ENCODE data around the gene CD86.

The CD86 gene

GRCh38 chr3:122092460-122093165, 37.5 kb downstream of the CD86 start:
- DNase-seq (ENCODE audit: low spot score): peak; percentile 9

- no peak for DNase-seq (ENCODE audit: low spot score)
Observed at GRCh38 chr3:122094125-122094524, 39.0 kb downstream of the CD86 start.

- DNase-seq (ENCODE audit: low spot score): no peak
Observed at GRCh38 chr3:122094693-122095092, 39.5 kb downstream of the CD86 start.

- no peak for DNase-seq (ENCODE audit: low spot score)
Observed at GRCh38 chr3:122097141-122097540, 42.0 kb downstream of the CD86 start.

GRCh38 chr3:122098611-122099010, 43.4 kb downstream of the CD86 start:
- DNase-seq (ENCODE audit: low spot score): no peak

- DNase-seq (ENCODE audit: low spot score): no peak
Observed at GRCh38 chr3:122099255-122099654, 44.1 kb downstream of the CD86 start.

- DNase-seq (ENCODE audit: low spot score): no peak
Observed at GRCh38 chr3:122100083-122100482, 44.9 kb downstream of the CD86 start.

GRCh38 chr3:122100591-122101463, 45.7 kb downstream of the CD86 start:
- peak; percentile 23 for DNase-seq (ENCODE audit: low spot score)

- DNase-seq (ENCODE audit: low spot score): peak; percentile 70
Observed at GRCh38 chr3:122101646-122102045, 46.5 kb downstream of the CD86 start.

GRCh38 chr3:122102191-122102935, 47.2 kb downstream of the CD86 start:
- DNase-seq (ENCODE audit: low spot score): no peak

GRCh38 chr3:122103821-122104514, 48.8 kb downstream of the CD86 start:
- no peak for DNase-seq (ENCODE audit: low spot score)

GRCh38 chr3:122104515-122105194, 49.5 kb downstream of the CD86 start:
- DNase-seq (ENCODE audit: low spot score): no peak

- DNase-seq (ENCODE audit: low spot score): peak; percentile 60
Observed at GRCh38 chr3:122105626-122106025, 50.5 kb downstream of the CD86 start.

- no peak for DNase-seq (ENCODE audit: low spot score)
Observed at GRCh38 chr3:122107171-122107570, 52.0 kb downstream of the CD86 start.

GRCh38 chr3:122111974-122112373, 56.8 kb downstream of the CD86 start:
- no peak for DNase-seq (ENCODE audit: low spot score)

- no peak for DNase-seq (ENCODE audit: low spot score)
Observed at GRCh38 chr3:122112754-122113153, 57.6 kb downstream of the CD86 start.

GRCh38 chr3:122123850-122124249, 68.7 kb downstream of the CD86 start:
- no peak for DNase-seq (ENCODE audit: low spot score)

GRCh38 chr3:122132949-122133540, 77.9 kb downstream of the CD86 start:
- peak; percentile 21 for DNase-seq (ENCODE audit: low spot score)

GRCh38 chr3:122146466-122146865, 91.3 kb downstream of the CD86 start:
- no peak for DNase-seq (ENCODE audit: low spot score)

- no peak for DNase-seq (ENCODE audit: low spot score)
Observed at GRCh38 chr3:122148941-122149627, 93.9 kb downstream of the CD86 start.

Data from SW480 (cell line).